NCI-H1092 (cell line): ENCODE measurements around the gene ANKLE1.
A peak's percentile ranks its signal among the peaks of the same experiment; 100 is the strongest.

Source experiments
- DNase-seq: peaks from one replicate; lab custom pipeline; 2025; lab: John Stamatoyannopoulos, UW

ANKLE1 gene

GRCh38 chr19:17325881-17326594, 44.3 kb downstream of the ANKLE1 start:
- DNase-seq = no peak

DNA sequence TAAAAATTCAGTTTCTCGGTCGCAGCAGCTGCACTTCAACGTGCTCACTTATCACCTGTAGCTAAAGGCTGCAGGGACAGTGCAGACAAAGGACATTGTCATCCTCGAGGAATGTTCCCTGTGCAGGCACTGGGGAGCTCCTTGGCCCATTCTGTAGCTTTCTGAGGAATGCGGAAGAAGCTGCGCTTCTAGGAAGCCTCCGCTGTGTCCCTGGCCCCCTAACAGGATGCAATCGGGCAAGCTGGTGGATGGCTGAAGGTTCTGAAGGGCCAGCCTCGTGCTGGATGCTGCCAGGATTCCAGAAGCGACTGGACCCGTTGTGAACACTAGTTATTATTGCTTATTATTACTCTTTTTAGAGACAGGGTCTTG, 44.9 kb downstream of the ANKLE1 start:
- DNase-seq = no peak

- no peak for DNase-seq
These were observed 45.5 kb downstream of the ANKLE1 start for GRCh38 chr19:17327068-17327653.

DNA sequence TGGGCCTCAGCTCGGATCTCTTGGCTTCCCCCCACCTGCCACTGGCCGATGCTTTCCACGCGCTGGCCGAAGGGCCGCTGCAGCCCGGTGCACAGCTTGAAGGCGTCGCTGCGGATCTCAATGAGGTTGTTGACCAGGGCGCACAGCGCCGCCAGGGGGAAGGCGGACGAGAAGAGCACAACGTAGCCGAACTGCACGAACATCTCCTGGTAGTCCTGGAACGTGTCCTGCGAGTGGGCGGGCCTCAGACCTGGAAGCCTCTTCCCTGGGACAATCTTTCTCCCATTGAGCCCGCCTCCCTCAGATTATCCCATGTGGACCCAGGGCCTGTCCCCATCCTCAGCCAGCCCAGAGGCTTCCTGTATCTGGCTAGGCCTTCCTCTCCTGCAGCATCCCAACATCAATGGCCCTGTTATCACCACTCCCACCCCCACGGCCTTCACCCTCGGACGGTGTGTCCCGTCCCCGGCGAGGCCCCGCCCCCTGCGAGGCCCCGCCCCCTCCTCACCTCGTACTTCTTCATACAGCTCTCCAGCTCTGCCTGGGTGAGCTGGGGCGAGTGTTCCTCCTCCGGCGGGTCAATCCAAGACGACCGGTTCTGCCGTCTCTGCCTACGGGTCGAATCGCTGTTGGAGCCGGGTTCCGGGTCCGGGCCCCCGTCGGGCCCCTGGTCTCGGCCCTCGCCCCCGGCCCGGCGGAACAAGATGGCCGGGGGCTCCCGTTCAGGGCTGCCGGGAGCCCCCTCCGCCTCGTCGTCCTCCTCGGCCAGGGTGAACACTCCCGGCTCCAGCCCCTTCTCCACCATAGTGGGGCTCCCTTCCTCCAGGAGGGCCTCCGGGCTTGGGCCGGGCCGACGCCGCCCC, 46.2 kb downstream of the ANKLE1 start:
- no peak for DNase-seq

- DNase-seq = no peak
These were observed 47.0 kb downstream of the ANKLE1 start for GRCh38 chr19:17328517-17329365.

DNA sequence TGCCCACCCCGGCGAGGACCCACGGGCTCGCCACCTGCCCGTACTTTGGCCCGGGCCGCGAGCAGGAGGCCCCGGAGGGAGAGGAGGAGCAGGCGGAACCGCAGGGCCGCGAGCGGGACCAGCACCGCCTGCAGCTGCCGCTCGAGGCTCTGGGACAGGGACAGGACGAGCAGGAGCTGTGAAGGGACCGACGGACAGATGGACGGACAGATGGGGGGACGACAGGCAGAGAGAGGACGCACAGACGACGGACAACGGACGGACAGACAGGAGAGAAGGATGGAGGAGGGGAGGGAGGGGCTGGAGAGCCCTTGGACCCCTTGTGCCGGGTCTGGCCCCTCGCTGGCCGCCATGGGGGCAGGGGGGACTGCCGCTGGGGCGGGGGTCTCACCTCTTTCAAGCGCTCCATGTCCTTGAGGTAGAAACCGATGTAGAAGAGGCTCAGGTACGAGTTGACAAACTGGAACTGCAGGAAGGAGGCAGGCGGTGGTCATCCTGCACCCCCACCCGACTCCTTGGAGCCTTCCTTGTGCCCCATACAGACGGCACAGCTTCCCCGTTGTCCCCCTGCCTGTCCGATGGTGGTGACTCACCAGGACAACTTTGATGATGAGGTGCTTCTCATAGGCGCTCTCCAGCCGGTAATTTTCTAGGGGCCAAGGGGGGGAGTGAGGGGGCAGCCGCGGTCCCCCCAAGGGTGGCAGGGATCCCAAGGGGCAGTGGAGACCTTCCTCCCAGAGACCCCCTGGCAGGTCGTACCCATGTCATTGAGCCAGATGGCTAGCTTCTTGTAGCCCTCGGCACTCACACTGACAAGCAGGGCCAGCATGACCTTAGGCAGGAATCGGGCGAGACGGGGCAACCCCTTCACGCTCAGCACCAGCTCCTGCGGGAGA, 47.9 kb downstream of the ANKLE1 start:
- no peak for DNase-seq

GRCh38 chr19:17330262-17331044, 48.8 kb downstream of the ANKLE1 start:
- DNase-seq = no peak

DNA sequence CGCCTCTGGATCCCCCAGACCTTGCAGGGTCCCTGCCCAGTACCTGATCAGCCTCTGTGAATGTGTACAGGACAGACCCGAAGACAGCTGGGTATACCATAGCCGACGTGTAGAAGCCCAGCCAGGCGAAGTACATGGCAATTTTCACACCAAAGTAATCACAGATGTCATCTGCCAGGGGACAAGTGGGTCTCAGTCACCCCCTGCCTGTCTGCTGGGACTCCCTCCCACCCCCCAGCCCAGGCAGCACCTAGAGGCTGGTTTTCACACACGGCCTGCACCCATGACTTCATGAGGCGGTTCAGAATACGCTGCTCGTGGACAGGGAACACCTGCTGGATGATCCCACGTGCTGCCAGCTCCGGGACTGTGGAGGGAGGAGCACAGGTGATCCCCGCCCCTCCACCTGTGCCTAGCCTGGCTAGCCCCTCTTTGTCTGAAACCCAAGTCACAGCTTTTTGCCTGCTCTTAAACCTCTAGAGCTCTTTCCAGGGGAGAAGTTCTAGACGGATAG, 49.4 kb downstream of the ANKLE1 start:
- DNase-seq = no peak

DNA sequence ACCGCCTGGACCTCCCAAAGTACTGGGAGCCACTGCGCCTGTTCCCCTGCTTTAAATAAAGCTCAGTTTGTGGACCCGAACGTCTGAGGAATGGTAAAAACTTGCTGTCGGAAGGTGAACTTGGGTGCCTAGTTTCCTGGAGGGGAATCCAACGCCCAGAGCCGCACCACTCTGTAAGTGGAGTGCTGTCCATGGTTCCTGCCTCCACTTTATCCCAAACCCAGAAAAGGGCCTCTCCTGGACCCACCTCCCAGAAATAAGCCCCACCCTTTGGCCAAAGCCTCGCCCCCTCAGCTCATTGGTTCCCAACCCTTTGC, 50.6 kb downstream of the ANKLE1 start:
- no peak for DNase-seq

- DNase-seq = no peak
These were observed 51.2 kb downstream of the ANKLE1 start for GRCh38 chr19:17332677-17333581.

GRCh38 chr19:17333611-17334413, 52.1 kb downstream of the ANKLE1 start:
- DNase-seq = no peak

DNA sequence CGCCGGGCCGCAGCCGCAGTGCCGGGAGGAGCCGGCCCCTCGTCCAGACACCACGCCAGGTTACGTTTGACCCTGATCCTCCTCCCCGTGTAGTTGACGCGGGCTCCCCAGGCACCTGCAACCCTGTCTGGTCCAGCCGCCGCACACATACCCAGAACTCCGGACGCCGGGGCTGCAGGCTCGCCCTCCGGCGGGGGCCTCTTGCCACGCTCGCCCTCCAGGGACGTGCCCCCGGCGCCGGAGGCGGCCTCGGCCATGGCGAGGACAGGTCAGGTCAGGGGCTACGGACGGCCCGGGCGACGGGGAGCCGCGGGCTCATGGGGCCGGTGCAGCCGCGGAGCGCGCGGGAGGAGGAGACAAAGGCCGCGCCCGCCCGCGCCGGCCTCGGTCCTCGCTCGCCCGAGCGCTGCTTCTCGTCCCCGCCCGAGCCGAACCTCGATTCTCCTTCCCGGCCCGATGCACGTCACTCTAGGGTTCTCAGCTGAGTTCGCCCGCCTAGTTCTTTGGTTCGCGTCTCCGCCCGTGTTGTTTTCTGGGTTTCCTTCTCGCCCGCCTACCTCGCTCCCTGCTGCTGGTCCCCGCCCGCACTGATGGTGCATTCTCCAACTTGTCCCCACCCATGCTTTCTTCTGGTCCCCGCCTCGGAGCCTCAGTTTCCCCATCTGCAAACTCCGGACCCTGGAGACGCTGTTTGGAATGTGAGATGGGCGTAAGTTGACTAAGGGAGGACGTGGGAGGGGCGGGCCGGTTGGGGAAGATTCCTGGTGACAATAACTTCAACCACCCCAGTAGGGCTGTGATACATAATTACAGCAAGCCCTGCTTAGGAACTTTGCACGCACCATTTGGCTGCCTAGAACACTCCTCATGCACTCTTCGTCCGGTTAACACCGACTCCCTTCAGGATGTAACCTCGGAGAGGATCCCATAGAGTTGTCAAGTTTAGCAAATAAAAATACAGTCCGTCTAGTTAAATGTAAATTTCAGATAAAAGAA, 53.0 kb downstream of the ANKLE1 start, which contains the start of gene ANO8:
Gene ANO8, minus strand, starts transcription at position 442 of the 996 bp plus-strand sequence. Its CDS starts 185 bp downstream, at position 257.
- peak; percentile 95 for DNase-seq

- DNase-seq = no peak
These were observed 53.9 kb downstream of the ANKLE1 start for GRCh38 chr19:17335575-17335974.
